ENCODE measurements around the gene C2orf76. TPM values are rescaled to one million over a fixed set of nuclear protein-coding genes. Genes with fewer than 3 reads are reported as not detected.

The C2orf76 gene
- total RNA-seq, 1 donor from 2014 or later: 8.4 TPM

DNA sequence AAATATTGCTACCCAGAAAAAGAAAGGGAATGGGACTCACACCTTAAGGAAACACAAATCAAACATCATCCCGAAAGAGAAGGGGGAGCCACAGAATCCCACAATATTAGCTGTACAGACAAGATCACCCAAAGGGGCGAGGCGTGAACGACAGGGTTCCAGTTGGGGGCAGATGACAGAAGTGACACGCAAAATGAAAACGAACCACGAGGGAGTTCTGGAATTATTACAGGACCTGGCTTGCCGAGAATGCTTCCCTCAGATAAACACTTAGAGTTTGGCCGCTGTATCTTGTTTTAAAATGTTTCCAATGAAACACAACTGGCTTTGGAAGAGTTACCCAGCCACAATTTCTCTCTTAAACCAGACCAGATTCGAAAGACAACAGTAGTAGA is 60.4 kb downstream of the C2orf76 start:
- TF ChIP-seq, protein P1, sequence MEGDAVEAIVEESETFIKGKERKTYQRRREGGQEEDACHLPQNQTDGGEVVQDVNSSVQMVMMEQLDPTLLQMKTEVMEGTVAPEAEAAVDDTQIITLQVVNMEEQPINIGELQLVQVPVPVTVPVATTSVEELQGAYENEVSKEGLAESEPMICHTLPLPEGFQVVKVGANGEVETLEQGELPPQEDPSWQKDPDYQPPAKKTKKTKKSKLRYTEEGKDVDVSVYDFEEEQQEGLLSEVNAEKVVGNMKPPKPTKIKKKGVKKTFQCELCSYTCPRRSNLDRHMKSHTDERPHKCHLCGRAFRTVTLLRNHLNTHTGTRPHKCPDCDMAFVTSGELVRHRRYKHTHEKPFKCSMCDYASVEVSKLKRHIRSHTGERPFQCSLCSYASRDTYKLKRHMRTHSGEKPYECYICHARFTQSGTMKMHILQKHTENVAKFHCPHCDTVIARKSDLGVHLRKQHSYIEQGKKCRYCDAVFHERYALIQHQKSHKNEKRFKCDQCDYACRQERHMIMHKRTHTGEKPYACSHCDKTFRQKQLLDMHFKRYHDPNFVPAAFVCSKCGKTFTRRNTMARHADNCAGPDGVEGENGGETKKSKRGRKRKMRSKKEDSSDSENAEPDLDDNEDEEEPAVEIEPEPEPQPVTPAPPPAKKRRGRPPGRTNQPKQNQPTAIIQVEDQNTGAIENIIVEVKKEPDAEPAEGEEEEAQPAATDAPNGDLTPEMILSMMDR (IDR thresholded peaks at IDR 0.05; ENCODE audit: unreplicated experiment): no peak
- Mint-ChIP-seq H3K27ac (no peak overlapping the region), H3K4me1 (ENCODE audit: low read depth) (no peaks in the 10 kb centered on the region), H3K4me3 (ENCODE audit: low read depth) (no peak overlapping the region), H3K36me3 (ENCODE audit: insufficient read depth) (no peaks in the 10 kb centered on the region), H3K27me3 (peaks cover 5% of the 10 kb centered on the region), H3K9me3 (ENCODE audit: low read depth) (no peaks in the 10 kb centered on the region)
- DNase-seq (ENCODE audit: low spot score, unreplicated experiment): no peak

DNA sequence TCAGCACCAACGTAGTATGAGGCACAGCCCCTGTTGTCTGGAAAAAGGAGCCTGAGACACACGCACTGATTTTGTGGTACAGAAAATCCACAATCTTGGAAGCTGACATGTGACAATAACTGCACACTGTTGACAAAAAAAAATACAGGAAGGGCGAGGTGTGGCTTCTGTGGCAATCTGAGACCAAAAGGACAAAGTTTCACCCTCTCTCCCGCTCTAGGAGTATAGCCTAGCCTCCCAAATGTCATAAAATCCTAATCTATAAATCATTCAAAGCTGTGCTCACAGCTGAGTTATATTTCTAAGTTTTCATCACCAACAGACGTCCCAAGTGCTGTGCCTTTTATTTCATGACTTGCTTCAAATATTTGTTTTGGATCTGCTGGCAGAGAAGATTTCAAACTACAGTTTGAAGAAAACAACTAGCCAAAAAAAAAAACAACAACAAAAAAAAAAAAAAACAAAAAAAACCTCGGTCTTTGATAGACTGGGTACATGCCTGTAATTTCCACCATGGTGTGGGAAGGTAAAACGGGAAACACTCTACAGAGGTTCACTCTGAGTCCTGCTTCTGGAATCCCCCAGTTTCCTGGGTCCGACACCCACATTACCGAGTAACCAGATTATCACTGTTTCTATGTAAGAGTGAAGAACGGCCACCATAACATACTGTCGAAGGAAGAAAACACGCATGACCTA is 61.0 kb downstream of the C2orf76 start:
- Mint-ChIP-seq H3K4me1 (ENCODE audit: low read depth) (no peaks in the 10 kb centered on the region), H3K9me3 (ENCODE audit: low read depth) (no peaks in the 10 kb centered on the region), H3K27ac (no peak overlapping the region), H3K36me3 (ENCODE audit: insufficient read depth) (no peaks in the 10 kb centered on the region), H3K27me3 (peaks cover 5% of the 10 kb centered on the region), H3K4me3 (ENCODE audit: low read depth) (no peak overlapping the region)
- DNase-seq (ENCODE audit: low spot score, unreplicated experiment): no peak
- TF ChIP-seq, protein P1 (IDR thresholded peaks at IDR 0.05; ENCODE audit: unreplicated experiment): no peak

DNA sequence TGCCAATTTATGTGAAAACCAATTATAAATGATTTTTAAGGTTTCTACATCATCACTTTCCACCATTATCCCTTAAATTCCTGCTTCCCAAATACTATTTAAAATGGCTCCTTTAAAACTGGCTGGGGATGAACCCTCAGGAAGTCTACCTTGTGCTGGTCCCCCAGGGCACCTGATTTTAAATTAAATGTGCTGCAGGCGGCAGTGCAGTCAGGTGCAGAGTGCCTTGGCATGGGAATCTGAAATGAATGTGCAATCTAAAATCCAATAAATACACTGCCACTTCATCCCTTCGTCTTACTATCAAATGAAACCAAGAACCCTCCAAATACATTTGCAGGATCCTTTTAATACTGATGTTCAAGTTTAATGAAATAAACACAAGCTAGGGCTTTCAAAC is 61.8 kb downstream of the C2orf76 start:
- no peaks in the 10 kb centered on the region for H3K9me3 Mint-ChIP-seq (ENCODE audit: low read depth)
- H3K4me1 Mint-ChIP-seq (ENCODE audit: low read depth): no peaks in the 10 kb centered on the region
- H3K27me3 Mint-ChIP-seq: peaks cover 5% of the 10 kb centered on the region
- TF ChIP-seq, protein P1 (IDR thresholded peaks at IDR 0.05; ENCODE audit: unreplicated experiment): no peak
- no peak overlapping the region for H3K27ac Mint-ChIP-seq
- no peaks in the 10 kb centered on the region for H3K36me3 Mint-ChIP-seq (ENCODE audit: insufficient read depth)
- no peak for DNase-seq (ENCODE audit: low spot score, unreplicated experiment)
- H3K4me3 Mint-ChIP-seq (ENCODE audit: low read depth): no peak overlapping the region

DNA sequence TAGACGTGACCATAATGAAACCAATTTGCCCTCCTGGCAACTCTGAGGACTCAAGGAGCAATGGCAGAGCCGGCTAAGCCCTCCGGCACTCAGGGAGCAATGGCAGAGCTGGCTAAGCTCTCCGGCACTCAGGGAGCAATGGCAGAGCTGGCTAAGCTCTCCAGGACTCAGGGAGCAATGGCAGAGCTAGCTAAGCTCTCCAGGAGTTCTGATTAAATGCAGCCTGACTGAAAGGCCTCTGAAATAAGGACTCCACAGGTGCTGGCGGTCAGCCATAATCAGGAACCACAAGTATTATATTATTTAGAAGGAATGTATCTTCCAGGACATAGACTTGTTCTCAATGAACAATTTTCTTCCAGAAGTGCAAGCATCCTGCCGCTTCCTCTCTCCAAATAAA is 65.2 kb downstream of the C2orf76 start:
- DNase-seq (ENCODE audit: low spot score, unreplicated experiment): no peak
- TF ChIP-seq, protein P1 (IDR thresholded peaks at IDR 0.05; ENCODE audit: unreplicated experiment): no peak

DNA sequence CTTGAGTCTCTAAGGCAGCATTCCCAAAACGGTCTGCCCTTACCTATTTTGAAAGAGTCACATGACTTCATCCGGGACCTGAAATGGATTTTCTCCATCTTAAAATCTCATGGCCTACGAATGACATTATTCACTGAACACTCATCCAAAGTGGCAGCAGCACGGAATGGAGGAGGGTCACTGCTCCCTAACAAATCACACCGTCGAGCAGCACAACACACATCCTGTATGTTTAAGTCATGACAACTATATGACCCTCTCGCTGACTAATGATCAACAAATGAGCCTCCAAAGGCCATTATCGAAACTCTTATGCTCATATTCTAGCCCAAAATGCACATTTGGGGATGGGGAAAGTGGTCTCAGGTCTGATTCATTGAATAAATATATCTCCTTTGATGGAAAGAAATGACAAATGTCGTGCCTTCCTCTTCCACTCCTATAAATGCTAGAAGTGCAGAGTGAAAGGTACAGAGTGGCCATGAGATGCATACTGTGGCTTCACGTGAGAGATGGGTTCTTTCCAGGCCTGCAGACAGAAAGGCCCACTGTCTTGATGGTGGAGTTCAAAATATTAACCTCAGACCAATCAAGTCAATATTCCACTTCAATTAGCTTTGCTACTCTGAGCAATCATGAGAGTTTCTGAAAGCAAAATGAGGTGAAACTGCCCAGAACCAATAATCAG is 70.8 kb downstream of the C2orf76 start:
- H3K4me3 Mint-ChIP-seq (ENCODE audit: low read depth): no peak overlapping the region
- peaks cover 8% of the 10 kb centered on the region for H3K27me3 Mint-ChIP-seq
- no peaks in the 10 kb centered on the region for H3K9me3 Mint-ChIP-seq (ENCODE audit: low read depth)
- peaks cover 14% of the 10 kb centered on the region for H3K4me1 Mint-ChIP-seq (ENCODE audit: low read depth)
- no peaks in the 10 kb centered on the region for H3K36me3 Mint-ChIP-seq (ENCODE audit: insufficient read depth)
- TF ChIP-seq, protein P1 (IDR thresholded peaks at IDR 0.05; ENCODE audit: unreplicated experiment): no peak
- no peak for DNase-seq (ENCODE audit: low spot score, unreplicated experiment)
- H3K27ac Mint-ChIP-seq: no peak overlapping the region

More for the DNA sequence above, 65.2 kb downstream of the C2orf76 start:
- Mint-ChIP-seq H3K27ac (no peak overlapping the region), H3K4me3 (ENCODE audit: low read depth) (no peak overlapping the region), H3K9me3 (ENCODE audit: low read depth) (no peaks in the 10 kb centered on the region), H3K27me3 (peaks cover 5% of the 10 kb centered on the region), H3K4me1 (ENCODE audit: low read depth) (no peaks in the 10 kb centered on the region), H3K36me3 (ENCODE audit: insufficient read depth) (no peaks in the 10 kb centered on the region)
